Hepatocyte (in vitro differentiated cells): Measurements from ENCODE around the gene DNAJA4. TPM values are rescaled to one million over a fixed set of nuclear protein-coding genes. Genes with fewer than 3 reads are reported as not detected.

Source experiments
- DNase-seq: peaks from one replicate; pipeline ENCODE4 v3.0.0-alpha.2; 2016; ENCODE audit warnings: low spot score
- H2AFZ ChIP-seq: fragments of 200-600 bp; sonication (generic); 2 replicates; pipeline ENCODE4 v1.6.0; 2016; ENCODE audit warnings: antibody characterized with exemption, mild to moderate bottlenecking
- H3K27ac ChIP-seq: fragments of 200-600 bp; sonication (generic); 2 replicates; pipeline ENCODE4 v1.5.1; 2016; ENCODE audit warnings: mild to moderate bottlenecking
- H3K27me3 ChIP-seq: fragments of 200-600 bp; sonication (generic); 2 replicates; pipeline ENCODE4 v1.6.1; 2016
- H3K36me3 ChIP-seq: fragments of 200-600 bp; sonication (generic); replicated peaks from 2 replicates; pipeline ENCODE4 v1.5.1; 2016; ENCODE audit warnings: low read depth; ENCODE audit not compliant: insufficient read depth
- H3K4me1 ChIP-seq: fragments of 200-600 bp; sonication (generic); 2 replicates; pipeline ENCODE4 v1.5.1; 2016; ENCODE audit warnings: mild to moderate bottlenecking, moderate library complexity; ENCODE audit not compliant: insufficient read depth
- H3K4me2 ChIP-seq: fragments of 200-600 bp; sonication (generic); 2 replicates; pipeline ENCODE4 v1.6.0; 2016
- H3K4me3 ChIP-seq: fragments of 200-600 bp; sonication (generic); 2 replicates; pipeline ENCODE4 v1.5.1; 2016; ENCODE audit warnings: mild to moderate bottlenecking
- H3K79me2 ChIP-seq: fragments of 200-600 bp; sonication (generic); 2 replicates; pipeline ENCODE4 v1.6.0; 2017; ENCODE audit warnings: mild to moderate bottlenecking
- H3K9me2 ChIP-seq: fragments of 200-600 bp; sonication (generic); replicated peaks from 2 replicates; pipeline ENCODE4 v1.6.0; 2017; ENCODE audit warnings: mild to moderate bottlenecking; ENCODE audit not compliant: insufficient read depth
- H3K9me3 ChIP-seq: fragments of 200-600 bp; sonication (generic); 2 replicates; pipeline ENCODE4 v1.5.1; 2016; ENCODE audit warnings: low read depth, mild to moderate bottlenecking
- H4K20me1 ChIP-seq: fragments of 200-600 bp; sonication (generic); 2 replicates; pipeline ENCODE4 v1.6.0; 2016; ENCODE audit warnings: mild to moderate bottlenecking; ENCODE audit not compliant: insufficient read depth, poor library complexity, severe bottlenecking
- EZH2 ChIP-seq: fragments of 200-600 bp; sonication (generic); IDR thresholded peaks from 2 replicates; pipeline ENCODE4 v1.6.1; 2016; ENCODE audit warnings: antibody characterized with exemption, mild to moderate bottlenecking, borderline replicate concordance
- EZH2phosphoT487 ChIP-seq: fragments of 200-600 bp; sonication (generic); IDR thresholded peaks from one replicate; pipeline ENCODE4 v1.6.1; 2018; ENCODE audit warnings: antibody characterized with exemption, mild to moderate bottlenecking, low read depth, moderate library complexity; ENCODE audit not compliant: unreplicated experiment, severe bottlenecking
- WGBS: methylation state at CpG from one replicate; pipeline ENCODE4 v1.1.6; 2016; ENCODE audit warnings: low lambda C conversion rate; ENCODE audit errors: missing lambda C conversion rate; 5-methylcytosine and 5-hydroxymethylcytosine counted together
- polyA plus RNA-seq: library from polyadenylated mRNA; unstranded; fragments of >200 nt; fragmentation: Nextera tagmentation; extraction: Ambion mirVana; gene quantifications from 2 replicates; pipeline ENCODE4 v1.2.1, GENCODE V29; 2016
- total RNA-seq: library from RNA; depleted of rRNA; stranded (reverse); fragments of >200 nt; gene quantifications from 2 replicates; pipeline ENCODE4 v1.2.3, GENCODE V29; 2014
- TF ChIP-seq, protein P1 (sequence below): fragments of 200-600 bp; sonication (generic); IDR thresholded peaks from 2 replicates; pipeline ENCODE4 v1.5.1; 2016; ENCODE audit warnings: antibody characterized with exemption, mild to moderate bottlenecking; ENCODE audit not compliant: poor library complexity

Gene DNAJA4
- total and polyA plus RNA-seq, 2 experiments from 2014 or later = 2.8 to 3.6 TPM

DNA sequence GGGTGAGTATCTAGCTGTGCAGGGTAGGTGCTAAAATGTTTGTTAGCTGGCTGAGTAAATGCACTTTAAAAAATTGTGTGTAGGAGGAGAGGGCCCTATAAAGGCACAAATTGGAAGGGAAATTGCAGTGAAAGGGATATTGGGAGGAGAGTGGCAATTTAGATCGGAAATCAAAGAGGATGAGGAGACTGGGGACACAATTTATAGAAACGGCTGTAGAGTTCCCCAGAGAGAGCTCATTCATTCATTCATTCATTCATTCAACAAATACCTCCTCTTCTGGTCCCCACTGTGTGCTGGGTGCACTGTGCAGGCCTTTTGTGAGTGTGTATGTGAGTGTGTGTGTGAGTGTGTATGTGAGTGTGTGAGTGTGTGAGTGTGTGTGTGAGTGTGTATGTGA, 2.4 kb downstream of the DNAJA4 start:
- 81% methylated on average over 2 of the region's 2 CpGs for WGBS
- Histone ChIP-seq H3K79me2 (no peaks in the 10 kb centered on the region), H3K36me3 (no peaks in the 10 kb centered on the region), H3K4me3 (no peak overlapping the region), H3K9me3 (no peaks in the 10 kb centered on the region), H4K20me1 (no peaks in the 10 kb centered on the region), H3K27me3 (no peaks in the 10 kb centered on the region), H3K9me2 (no peaks in the 10 kb centered on the region), H3K4me2 (no peak overlapping the region), H3K27ac (no peak overlapping the region), H2AFZ (no peak overlapping the region), H3K4me1 (no peaks in the 10 kb centered on the region)
- no peak for DNase-seq
- TF ChIP-seq EZH2 (no peak), EZH2phosphoT487 (no peak)
- TF ChIP-seq, protein P1, sequence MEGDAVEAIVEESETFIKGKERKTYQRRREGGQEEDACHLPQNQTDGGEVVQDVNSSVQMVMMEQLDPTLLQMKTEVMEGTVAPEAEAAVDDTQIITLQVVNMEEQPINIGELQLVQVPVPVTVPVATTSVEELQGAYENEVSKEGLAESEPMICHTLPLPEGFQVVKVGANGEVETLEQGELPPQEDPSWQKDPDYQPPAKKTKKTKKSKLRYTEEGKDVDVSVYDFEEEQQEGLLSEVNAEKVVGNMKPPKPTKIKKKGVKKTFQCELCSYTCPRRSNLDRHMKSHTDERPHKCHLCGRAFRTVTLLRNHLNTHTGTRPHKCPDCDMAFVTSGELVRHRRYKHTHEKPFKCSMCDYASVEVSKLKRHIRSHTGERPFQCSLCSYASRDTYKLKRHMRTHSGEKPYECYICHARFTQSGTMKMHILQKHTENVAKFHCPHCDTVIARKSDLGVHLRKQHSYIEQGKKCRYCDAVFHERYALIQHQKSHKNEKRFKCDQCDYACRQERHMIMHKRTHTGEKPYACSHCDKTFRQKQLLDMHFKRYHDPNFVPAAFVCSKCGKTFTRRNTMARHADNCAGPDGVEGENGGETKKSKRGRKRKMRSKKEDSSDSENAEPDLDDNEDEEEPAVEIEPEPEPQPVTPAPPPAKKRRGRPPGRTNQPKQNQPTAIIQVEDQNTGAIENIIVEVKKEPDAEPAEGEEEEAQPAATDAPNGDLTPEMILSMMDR = no peak

DNA sequence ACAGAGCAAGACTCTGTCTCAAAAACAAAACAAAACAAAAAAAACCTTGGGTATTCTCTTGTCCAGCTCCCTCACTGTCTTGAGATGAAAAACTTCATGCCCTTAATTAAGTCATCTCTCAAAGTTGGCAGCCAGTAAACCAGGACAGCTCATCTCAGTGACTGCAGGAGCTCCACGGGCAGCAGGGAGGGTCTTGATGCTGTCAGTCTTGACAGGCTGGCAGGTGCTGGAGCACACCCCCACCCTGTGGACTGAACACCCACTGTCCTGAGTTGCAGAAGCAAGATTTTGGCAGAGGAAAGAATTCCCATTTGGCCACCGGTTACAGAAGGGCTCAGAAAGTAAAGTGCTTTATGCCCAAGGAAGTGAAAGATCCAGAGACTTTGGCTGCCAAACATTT, 8.0 kb downstream of the DNAJA4 start:
- H3K4me3 ChIP-seq = no peak overlapping the region
- no peaks in the 10 kb centered on the region for H3K79me2 ChIP-seq
- H3K27me3 ChIP-seq = no peaks in the 10 kb centered on the region
- H3K4me2 ChIP-seq = no peak overlapping the region
- no peaks in the 10 kb centered on the region for H3K9me2 ChIP-seq
- H4K20me1 ChIP-seq = no peaks in the 10 kb centered on the region
- no peaks in the 10 kb centered on the region for H3K36me3 ChIP-seq
- H3K4me1 ChIP-seq = no peaks in the 10 kb centered on the region
- DNase-seq = no peak
- no peak overlapping the region for H2AFZ ChIP-seq
- H3K27ac ChIP-seq = no peak overlapping the region
- 76% methylated on average over 2 of the region's 2 CpGs for WGBS
- TF ChIP-seq EZH2 (no peak), EZH2phosphoT487 (no peak)
- TF ChIP-seq, protein P1 = no peak
- no peaks in the 10 kb centered on the region for H3K9me3 ChIP-seq

GRCh38 chr15:78272776-78273175, 8.4 kb downstream of the DNAJA4 start:
- H3K4me1 ChIP-seq = no peaks in the 10 kb centered on the region
- H3K9me2 ChIP-seq = no peaks in the 10 kb centered on the region
- TF ChIP-seq EZH2phosphoT487 (no peak), EZH2 (no peak)
- TF ChIP-seq, protein P1 = no peak
- DNase-seq = no peak
- H3K27me3 ChIP-seq = no peaks in the 10 kb centered on the region
- H3K9me3 ChIP-seq = no peaks in the 10 kb centered on the region
- H4K20me1 ChIP-seq = no peaks in the 10 kb centered on the region
- H3K4me3 ChIP-seq = no peak overlapping the region
- no peaks in the 10 kb centered on the region for H3K36me3 ChIP-seq
- H3K79me2 ChIP-seq = no peaks in the 10 kb centered on the region
- H3K4me2 ChIP-seq = no peak overlapping the region
- WGBS = 96% methylated on average over 3 of the region's 3 CpGs
- H2AFZ ChIP-seq = no peak overlapping the region
- no peak overlapping the region for H3K27ac ChIP-seq

- Histone ChIP-seq H3K4me2 (no peak overlapping the region), H3K9me3 (no peaks in the 10 kb centered on the region), H3K36me3 (no peaks in the 10 kb centered on the region), H4K20me1 (no peaks in the 10 kb centered on the region), H3K9me2 (no peaks in the 10 kb centered on the region), H3K27me3 (no peaks in the 10 kb centered on the region), H3K4me3 (no peak overlapping the region), H3K79me2 (no peaks in the 10 kb centered on the region), H3K4me1 (no peaks in the 10 kb centered on the region), H3K27ac (no peak overlapping the region), H2AFZ (no peak overlapping the region)
- DNase-seq = no peak
- TF ChIP-seq, protein P1 = no peak
- no peak for TF ChIP-seq EZH2phosphoT487
- no peak for TF ChIP-seq EZH2
- 90% methylated on average over 5 of the region's 5 CpGs for WGBS
Measured at GRCh38 chr15:78274994-78275393, 10.6 kb downstream of the DNAJA4 start.
